BE2C (cell line): Measurements from ENCODE around the gene CADPS2.

Experiments
- DNase-seq: peaks from one replicate; pipeline ENCODE4 v3.0.0-alpha.2; 2020
- H3K27me3 ChIP-seq: fragments of 250-450 bp; sonication (Bioruptor Pico); 2 replicates; pipeline ENCODE4 v1.5.1; 2020; ENCODE audit warnings: mild to moderate bottlenecking
- H3K36me3 ChIP-seq: fragments of 250-450 bp; sonication (Bioruptor Pico); 2 replicates; pipeline ENCODE4 v1.5.1; 2020; ENCODE audit warnings: mild to moderate bottlenecking
- H3K4me1 ChIP-seq: fragments of 250-450 bp; sonication (Bioruptor Pico); 2 replicates; pipeline ENCODE4 v1.5.1; 2020
- H3K4me3 ChIP-seq: 2 replicates; pipeline ENCODE4 v1.5.1; 2011; ENCODE audit warnings: low read depth, low read length
- H3K9me3 ChIP-seq: fragments of 250-450 bp; sonication (Bioruptor Pico); 2 replicates; pipeline ENCODE4 v1.5.1; 2020
- CTCF ChIP-seq: IDR thresholded peaks from 2 replicates; pipeline ENCODE4 v1.5.1; 2012; ENCODE audit warnings: mild to moderate bottlenecking, low read depth, low read length

The CADPS2 gene

GRCh38 chr7:122755696-122756095 is 130.6 kb downstream of the CADPS2 start:
- no peaks in the 10 kb centered on the region for H3K4me1 ChIP-seq
- no peak overlapping the region for H3K4me3 ChIP-seq
- H3K27me3 ChIP-seq: no peaks in the 10 kb centered on the region; the same call in 1 of the 2 replicates
- H3K36me3 ChIP-seq: no peaks in the 10 kb centered on the region
- DNase-seq: no peak
- no peak for TF ChIP-seq CTCF
- H3K9me3 ChIP-seq: no peaks in the 10 kb centered on the region

DNA sequence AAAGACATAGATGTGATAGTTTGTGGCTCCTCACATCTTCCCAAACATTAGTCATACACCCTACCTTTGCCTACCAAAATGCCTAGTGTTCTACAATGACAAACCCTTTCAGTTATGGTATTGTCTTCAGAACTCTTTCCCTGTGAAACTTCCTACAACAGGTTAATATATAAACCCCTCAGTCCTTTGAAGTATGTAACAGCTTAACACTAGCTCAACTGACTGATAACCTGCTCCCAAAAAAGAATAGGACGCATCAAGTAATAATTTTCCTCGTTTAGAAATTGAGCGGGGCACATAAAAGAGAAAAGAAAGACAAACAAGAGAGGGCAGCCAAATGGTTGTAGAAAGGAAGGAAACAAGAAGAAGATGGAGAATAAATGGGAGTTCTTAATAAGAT is 133.7 kb downstream of the CADPS2 start:
- Histone ChIP-seq H3K36me3 (no peaks in the 10 kb centered on the region), H3K27me3 (no peaks in the 10 kb centered on the region; the same call in 1 of the 2 replicates), H3K9me3 (no peaks in the 10 kb centered on the region), H3K4me1 (no peaks in the 10 kb centered on the region), H3K4me3 (no peak overlapping the region)
- no peak for DNase-seq
- no peak for TF ChIP-seq CTCF

- Histone ChIP-seq H3K27me3 (no peaks in the 10 kb centered on the region; the same call in 1 of the 2 replicates), H3K36me3 (no peaks in the 10 kb centered on the region), H3K4me3 (no peak overlapping the region), H3K4me1 (no peaks in the 10 kb centered on the region), H3K9me3 (no peaks in the 10 kb centered on the region)
- DNase-seq: no peak
- no peak for TF ChIP-seq CTCF
Measured at GRCh38 chr7:122750389-122750788, 135.9 kb downstream of the CADPS2 start.

DNA sequence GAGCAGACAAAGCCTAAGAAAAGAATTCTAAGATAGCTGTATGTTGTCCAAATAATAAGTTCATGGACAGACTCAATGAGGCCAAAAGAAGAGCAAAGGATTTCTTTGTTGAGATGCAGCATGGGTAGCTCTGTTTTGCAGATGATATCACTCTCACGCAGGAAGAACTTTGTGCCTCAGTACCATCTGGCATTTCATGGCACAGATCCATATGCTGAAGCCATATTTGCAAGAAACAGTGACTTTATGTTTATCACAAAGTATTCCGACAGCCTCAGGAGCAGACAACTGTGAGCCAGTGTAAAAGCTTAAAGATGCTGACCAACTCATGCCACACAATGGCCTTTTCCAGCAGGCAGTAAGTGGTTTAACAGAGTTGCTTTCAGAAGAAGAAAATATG is 138.1 kb downstream of the CADPS2 start:
- TF ChIP-seq CTCF: no peak
- DNase-seq: no peak

DNA sequence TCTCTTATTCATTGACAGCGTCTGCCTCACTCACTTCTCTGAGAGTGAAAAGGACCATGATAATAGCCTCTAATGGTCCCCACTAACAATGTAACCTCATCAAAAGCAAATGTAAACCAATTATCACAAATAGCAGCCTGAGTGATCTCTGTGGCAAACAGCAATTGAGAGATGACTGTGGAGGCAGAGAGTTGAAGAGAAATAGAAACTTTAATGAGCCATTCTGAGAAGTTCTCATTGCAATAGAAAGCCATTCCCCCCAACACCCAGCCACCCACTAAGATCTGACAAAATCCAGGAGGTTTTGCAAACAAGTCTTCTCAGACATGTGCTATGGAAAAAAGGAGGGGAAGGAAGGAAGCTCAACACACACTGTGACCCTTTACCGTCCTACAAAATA is 139.3 kb downstream of the CADPS2 start:
- no peak for TF ChIP-seq CTCF
- DNase-seq: no peak
- no peaks in the 10 kb centered on the region for H3K4me1 ChIP-seq
- H3K4me3 ChIP-seq: no peak overlapping the region
- no peaks in the 10 kb centered on the region for H3K36me3 ChIP-seq
- no peaks in the 10 kb centered on the region for H3K9me3 ChIP-seq
- no peaks in the 10 kb centered on the region; the same call in 1 of the 2 replicates for H3K27me3 ChIP-seq

More for the DNA sequence above, 138.1 kb downstream of the CADPS2 start:
- Histone ChIP-seq H3K9me3 (no peaks in the 10 kb centered on the region), H3K36me3 (no peaks in the 10 kb centered on the region), H3K4me3 (no peak overlapping the region), H3K4me1 (no peaks in the 10 kb centered on the region), H3K27me3 (no peaks in the 10 kb centered on the region; the same call in 1 of the 2 replicates)

DNA sequence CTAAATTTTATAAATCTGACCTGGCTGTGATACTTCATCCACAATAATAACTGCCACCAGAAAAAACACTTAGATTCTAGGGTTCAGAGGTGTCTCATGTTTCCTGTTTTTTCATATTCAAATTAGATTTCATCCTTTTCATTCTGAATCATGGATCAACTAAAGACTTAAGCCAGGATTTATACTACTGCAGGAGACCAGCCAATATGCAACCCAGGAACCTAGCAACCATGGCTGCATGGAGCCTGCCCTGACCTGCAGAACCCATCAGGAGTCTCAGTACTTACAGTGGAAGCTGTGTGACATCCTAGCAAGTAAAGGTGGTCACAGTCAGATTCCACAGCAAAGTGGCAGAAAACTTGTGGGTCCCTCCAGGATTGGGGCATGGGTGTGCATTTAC is 143.0 kb downstream of the CADPS2 start:
- H3K36me3 ChIP-seq: no peaks in the 10 kb centered on the region
- H3K9me3 ChIP-seq: no peaks in the 10 kb centered on the region
- no peak overlapping the region for H3K4me3 ChIP-seq
- no peak for TF ChIP-seq CTCF
- no peak for DNase-seq
- no peaks in the 10 kb centered on the region for H3K4me1 ChIP-seq
- H3K27me3 ChIP-seq: no peaks in the 10 kb centered on the region
